ENCODE data around the gene CHRM1.
A peak's percentile ranks its signal among the peaks of the same experiment; 100 is the strongest.

The CHRM1 gene

DNA sequence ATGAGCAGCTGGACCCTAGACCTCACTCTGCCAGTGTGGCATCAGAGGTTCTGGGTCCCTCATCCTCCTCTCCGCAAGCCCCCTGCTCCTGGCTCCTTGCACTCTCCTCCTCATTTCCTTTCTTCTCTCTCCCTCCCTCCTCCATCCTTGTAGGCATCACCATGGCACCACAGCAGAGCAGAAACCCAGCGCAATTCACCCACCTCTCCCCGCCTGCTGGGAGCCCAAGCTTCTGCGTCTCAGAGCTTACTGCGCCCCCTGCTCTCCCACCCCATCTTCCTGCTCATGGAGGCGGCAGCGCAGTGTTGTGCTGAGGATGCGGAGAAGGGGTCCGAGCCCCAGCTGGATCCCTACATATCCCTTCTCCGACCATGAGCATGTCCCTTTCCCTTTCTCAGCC lies 1.7 kb downstream of the CHRM1 start:
- TF ChIP-seq, protein P1, sequence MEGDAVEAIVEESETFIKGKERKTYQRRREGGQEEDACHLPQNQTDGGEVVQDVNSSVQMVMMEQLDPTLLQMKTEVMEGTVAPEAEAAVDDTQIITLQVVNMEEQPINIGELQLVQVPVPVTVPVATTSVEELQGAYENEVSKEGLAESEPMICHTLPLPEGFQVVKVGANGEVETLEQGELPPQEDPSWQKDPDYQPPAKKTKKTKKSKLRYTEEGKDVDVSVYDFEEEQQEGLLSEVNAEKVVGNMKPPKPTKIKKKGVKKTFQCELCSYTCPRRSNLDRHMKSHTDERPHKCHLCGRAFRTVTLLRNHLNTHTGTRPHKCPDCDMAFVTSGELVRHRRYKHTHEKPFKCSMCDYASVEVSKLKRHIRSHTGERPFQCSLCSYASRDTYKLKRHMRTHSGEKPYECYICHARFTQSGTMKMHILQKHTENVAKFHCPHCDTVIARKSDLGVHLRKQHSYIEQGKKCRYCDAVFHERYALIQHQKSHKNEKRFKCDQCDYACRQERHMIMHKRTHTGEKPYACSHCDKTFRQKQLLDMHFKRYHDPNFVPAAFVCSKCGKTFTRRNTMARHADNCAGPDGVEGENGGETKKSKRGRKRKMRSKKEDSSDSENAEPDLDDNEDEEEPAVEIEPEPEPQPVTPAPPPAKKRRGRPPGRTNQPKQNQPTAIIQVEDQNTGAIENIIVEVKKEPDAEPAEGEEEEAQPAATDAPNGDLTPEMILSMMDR (IDR thresholded peaks at IDR 0.05) = no peak
- Mint-ChIP-seq H3K27ac (peak overlapping the region; percentile 79), H3K27me3 (ENCODE audit: low read depth, poor library complexity) (peaks cover 45% of the 10 kb centered on the region), H3K9me3 (peaks cover 10% of the 10 kb centered on the region), H3K4me3 (no peak overlapping the region), H3K4me1 (peaks cover 38% of the 10 kb centered on the region), H3K36me3 (ENCODE audit: low read depth) (no peaks in the 10 kb centered on the region)
- no peak for DNase-seq

- Mint-ChIP-seq H3K4me1 (peaks cover 33% of the 10 kb centered on the region), H3K36me3 (ENCODE audit: low read depth) (no peaks in the 10 kb centered on the region), H3K9me3 (peaks cover 6% of the 10 kb centered on the region), H3K27me3 (ENCODE audit: low read depth, poor library complexity) (peaks cover 35% of the 10 kb centered on the region), H3K27ac (no peak overlapping the region), H3K4me3 (no peak overlapping the region)
- no peak for DNase-seq
- TF ChIP-seq, protein P1 (IDR thresholded peaks at IDR 0.05) = no peak
Measured at GRCh38 chr11:62918531-62918930, 2.6 kb downstream of the CHRM1 start.

GRCh38 chr11:62917906-62918502 lies 3.2 kb downstream of the CHRM1 start:
- Mint-ChIP-seq H3K4me1 (peaks cover 31% of the 10 kb centered on the region), H3K27ac (no peak overlapping the region), H3K9me3 (peaks cover 4% of the 10 kb centered on the region), H3K27me3 (ENCODE audit: low read depth, poor library complexity) (peaks cover 30% of the 10 kb centered on the region), H3K4me3 (no peak overlapping the region), H3K36me3 (ENCODE audit: low read depth) (no peaks in the 10 kb centered on the region)
- DNase-seq = no peak
- TF ChIP-seq, protein P1 (IDR thresholded peaks at IDR 0.05) = no peak

- TF ChIP-seq, protein P1 (IDR thresholded peaks at IDR 0.05) = no peak
- H3K27me3 Mint-ChIP-seq (ENCODE audit: low read depth, poor library complexity) = peaks cover 5% of the 10 kb centered on the region
- DNase-seq = no peak
- H3K27ac Mint-ChIP-seq = no peak overlapping the region
- no peaks in the 10 kb centered on the region for H3K9me3 Mint-ChIP-seq
- no peaks in the 10 kb centered on the region for H3K36me3 Mint-ChIP-seq (ENCODE audit: low read depth)
- H3K4me1 Mint-ChIP-seq = peaks cover 12% of the 10 kb centered on the region
- H3K4me3 Mint-ChIP-seq = no peak overlapping the region
Measured at GRCh38 chr11:62914416-62914815, 6.7 kb downstream of the CHRM1 start.

- Mint-ChIP-seq H3K4me3 (no peak overlapping the region), H3K36me3 (ENCODE audit: low read depth) (no peaks in the 10 kb centered on the region), H3K9me3 (no peaks in the 10 kb centered on the region), H3K27me3 (ENCODE audit: low read depth, poor library complexity) (peaks cover 10% of the 10 kb centered on the region), H3K27ac (no peak overlapping the region), H3K4me1 (peaks cover 4% of the 10 kb centered on the region)
- DNase-seq = no peak
- TF ChIP-seq, protein P1 (IDR thresholded peaks at IDR 0.05) = no peak
Measured at GRCh38 chr11:62912268-62912667, 8.9 kb downstream of the CHRM1 start.

Data from nephron progenitor cell (in vitro differentiated cells).